HG03460 (cell line): ENCODE results near the gene SNTG2.

Experiments
- ATAC-seq: cut with Tn5 transposase; IDR thresholded peaks from one replicate; pipeline ENCODE4 v1.9.1; 2021; ENCODE audit not compliant: unreplicated experiment

The SNTG2 gene

DNA sequence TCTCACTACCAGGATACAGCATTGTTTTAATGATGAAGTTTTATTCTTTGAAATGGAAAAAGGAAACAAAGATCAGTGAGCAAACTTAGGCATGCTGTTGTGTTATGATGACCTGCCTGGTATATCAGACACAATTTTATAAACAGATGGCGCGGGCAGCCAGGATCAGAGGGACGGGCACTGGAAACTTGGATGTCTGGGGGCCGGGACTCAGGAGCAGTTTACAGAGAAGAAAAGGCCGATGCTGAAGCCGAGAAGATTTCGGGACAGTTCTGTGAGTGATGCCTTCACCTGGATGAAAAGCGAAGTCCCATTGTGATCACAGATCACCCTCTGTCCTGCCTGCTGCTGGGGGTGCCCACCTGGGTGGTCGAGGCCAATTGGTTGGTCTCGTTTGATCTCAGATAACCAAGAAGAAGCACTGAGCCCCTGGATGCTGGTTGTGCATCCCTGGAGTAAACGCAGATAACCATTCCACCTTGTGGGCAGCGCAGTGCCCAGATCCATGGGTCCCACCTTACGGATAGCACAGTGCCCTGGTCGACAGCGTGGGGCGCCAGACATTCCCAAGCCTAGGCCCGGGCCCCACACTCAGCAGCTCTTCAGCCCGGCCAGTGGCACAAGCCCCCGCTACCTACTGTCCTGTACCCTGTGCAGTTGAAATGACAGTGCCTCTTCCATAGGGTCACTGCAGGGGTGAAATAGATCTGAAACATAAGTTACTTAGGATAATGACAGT, 279.7 kb downstream of the SNTG2 start:
- ATAC-seq = no peak

- no peak for ATAC-seq
Observed at GRCh38 chr2:1231466-1232063, 280.9 kb downstream of the SNTG2 start.

DNA sequence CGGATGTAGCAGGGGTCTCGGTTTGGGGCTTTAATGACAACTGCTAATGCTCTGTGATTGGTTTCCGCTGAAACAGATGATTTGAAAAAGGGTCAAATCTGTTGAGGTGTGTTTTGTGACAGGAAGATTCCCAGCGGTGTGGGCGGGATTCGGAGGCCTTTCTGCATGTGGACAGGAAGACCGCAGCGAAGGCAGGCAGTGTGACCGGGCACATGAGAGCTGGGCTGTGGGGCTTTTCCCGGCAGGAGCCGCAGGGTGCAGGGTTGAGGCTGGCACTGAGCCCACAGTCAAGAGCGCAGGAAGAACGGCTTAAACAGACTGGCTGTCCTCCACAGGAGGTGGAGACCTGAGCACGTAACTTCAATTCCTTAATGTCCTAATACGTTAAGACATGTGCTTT, 282.6 kb downstream of the SNTG2 start:
- ATAC-seq = no peak

- ATAC-seq = no peak
Observed at GRCh38 chr2:1234731-1235308, 284.2 kb downstream of the SNTG2 start.

DNA sequence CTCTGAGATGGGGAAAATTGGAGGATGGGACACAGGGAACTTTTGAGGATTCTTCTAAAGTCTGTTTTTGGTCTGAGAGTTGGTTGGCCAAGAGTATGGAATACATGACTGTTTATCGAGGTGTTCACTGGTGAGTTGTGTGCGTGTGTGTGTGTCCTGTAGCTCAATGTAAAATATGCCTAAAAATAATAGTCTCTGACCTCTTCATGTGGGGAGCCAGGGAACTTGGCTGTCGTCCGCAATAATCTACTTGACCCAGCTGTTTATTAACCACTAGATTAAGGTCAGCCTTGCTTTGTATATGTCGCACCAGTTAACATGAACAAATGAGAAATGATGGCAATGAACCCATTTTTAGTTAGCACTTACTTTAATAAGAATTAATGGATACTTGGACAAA, 285.2 kb downstream of the SNTG2 start:
- ATAC-seq = no peak

DNA sequence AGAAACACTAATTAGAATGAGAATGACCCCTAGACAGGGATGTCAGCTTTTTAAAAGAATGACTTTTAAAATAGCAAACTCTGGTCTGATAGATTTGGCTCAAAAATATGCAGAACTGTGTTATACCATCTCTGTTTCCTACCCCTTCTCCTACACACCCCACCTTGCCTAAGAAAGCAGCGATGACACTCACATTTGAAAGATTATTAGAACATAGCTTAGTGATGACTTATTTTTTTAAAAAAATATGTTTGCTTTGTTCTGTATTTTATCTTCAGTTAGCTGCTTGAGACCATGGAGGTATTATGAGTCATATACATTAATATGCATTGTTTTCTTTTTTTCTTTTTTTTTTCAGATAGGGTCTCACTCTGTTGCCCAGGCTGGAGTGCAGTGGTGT, 286.0 kb downstream of the SNTG2 start:
- no peak for ATAC-seq

DNA sequence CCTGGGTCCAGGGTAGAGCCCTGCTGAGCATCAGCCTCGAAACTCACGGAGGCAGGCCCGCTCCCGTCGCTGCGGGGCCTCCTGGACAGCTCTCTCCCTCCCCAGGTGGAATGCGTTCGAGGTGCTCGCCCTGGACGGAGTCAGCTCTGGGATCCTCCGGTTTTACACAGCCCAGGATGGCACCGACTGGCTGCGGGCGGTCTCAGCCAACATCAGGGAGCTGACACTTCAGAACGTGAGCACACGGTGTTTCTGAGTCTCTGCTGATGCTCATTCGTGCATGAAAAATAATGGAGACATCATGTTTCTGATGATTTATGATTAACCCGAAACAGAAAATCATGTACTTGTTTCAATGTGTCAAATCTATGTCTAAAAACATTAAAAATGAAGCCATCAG, 287.1 kb downstream of the SNTG2 start:
- no peak for ATAC-seq

- ATAC-seq = no peak
Observed at GRCh38 chr2:1238598-1239138, 288.0 kb downstream of the SNTG2 start.

DNA sequence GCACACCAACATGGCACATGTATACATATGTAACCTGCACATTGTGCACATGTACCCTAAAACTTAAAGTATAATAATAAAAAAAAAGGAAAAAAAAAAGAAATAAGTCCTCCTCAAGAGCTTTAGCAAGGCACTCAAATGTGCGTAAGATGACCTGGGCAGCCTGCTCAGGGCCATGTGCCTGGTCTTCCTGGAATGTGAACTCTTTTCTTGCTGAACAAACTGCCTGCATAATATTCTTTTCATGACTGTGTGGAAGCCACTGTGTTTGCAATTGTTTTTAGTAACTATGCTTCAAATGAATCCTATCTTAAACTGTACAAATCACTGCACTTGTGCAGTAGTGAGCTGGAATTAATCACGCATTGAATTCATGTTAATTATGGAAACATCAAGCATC, 294.5 kb downstream of the SNTG2 start:
- ATAC-seq = no peak

GRCh38 chr2:1246239-1246638, 295.6 kb downstream of the SNTG2 start:
- ATAC-seq = no peak

- ATAC-seq = no peak
Observed at GRCh38 chr2:1246991-1247390, 296.3 kb downstream of the SNTG2 start.

DNA sequence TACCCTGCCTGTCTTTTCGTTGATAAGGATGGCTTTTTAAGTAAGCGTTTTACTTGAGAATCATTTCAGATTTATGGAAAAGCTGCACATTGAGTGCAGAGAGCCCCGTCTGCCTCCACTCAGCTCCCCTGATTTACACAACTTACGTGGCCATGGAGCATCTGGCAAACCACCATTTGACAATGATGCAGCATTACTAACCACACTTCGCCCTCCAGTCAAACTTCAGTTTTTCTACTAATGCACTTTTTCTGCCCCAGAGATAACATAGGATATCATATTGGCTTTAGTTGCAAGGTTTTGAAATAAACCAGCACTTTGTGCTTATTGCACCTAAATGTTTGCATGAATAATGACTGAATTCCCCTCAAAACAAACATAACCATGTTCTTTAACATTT, 297.5 kb downstream of the SNTG2 start:
- no peak for ATAC-seq

- ATAC-seq = no peak
Observed at GRCh38 chr2:1249897-1250687, 299.4 kb downstream of the SNTG2 start.

- no peak for ATAC-seq
Observed at GRCh38 chr2:1251520-1251919, 300.9 kb downstream of the SNTG2 start.

- ATAC-seq = no peak
Observed at GRCh38 chr2:1253629-1254028, 303.0 kb downstream of the SNTG2 start.

DNA sequence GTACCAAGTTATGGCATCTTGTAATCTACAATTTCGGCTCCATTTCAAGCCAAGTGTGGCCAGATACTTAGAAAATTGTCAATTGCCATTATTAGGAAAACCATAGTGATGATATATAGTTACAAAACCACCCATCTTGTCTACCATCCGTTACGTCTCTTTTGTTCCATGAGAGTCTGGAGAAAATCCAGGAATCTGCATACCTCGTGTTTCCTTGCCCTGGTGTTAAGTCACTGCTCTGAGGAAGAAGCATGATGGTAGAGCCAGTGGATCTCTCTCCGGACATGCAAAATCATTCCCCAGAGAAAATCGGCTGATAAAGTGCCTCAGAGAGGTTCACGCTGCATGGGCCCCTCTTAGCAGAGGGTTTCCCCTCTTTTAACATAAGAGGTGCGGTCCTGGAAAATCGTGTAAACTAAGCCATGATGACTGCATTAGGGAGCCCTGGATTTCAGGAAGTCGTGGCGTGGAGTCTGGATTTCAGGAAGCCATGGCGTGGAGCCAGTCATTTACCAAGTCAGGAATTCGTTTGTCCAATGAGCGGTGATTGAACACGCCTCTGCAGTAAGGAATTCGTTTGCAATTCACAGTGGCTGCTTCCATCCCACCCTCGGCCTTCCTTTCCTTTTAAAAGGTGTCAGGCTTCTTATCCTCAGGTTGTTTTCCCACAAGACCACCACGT, 304.2 kb downstream of the SNTG2 start:
- no peak for ATAC-seq

DNA sequence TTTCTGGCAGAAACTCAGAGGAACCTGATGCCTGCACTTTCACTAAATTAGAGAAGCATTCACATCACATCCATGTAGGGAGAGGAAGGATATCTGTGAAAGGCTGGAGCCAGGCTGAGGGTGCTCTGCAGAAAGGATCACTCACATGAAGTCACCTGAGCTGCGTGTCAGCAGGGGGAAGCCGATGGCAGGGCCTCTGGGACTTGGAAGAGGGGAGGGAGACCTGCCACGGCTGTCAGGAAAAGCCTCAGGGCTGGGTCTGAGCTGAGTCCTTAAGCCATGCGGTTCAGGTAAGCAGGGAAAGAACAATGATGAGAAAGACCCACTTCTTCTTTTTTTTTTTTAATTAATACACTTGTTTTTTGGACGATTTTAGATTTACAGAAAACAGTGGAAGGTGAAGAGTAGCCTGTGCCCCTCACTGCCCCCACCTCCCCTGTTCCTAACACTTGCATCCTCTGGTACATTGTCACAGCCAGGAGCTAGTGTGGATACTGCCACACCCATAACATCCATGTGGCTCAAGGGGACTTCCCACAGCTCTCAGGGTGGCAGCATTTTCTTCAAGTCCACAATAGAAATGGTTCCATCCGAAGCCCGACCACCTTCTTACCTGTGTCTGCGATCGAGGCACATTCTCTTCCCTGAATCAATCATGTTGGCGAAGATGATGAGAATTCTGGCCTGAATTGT, 306.1 kb downstream of the SNTG2 start:
- no peak for ATAC-seq

- ATAC-seq = no peak
Observed at GRCh38 chr2:1257334-1257733, 306.7 kb downstream of the SNTG2 start.

DNA sequence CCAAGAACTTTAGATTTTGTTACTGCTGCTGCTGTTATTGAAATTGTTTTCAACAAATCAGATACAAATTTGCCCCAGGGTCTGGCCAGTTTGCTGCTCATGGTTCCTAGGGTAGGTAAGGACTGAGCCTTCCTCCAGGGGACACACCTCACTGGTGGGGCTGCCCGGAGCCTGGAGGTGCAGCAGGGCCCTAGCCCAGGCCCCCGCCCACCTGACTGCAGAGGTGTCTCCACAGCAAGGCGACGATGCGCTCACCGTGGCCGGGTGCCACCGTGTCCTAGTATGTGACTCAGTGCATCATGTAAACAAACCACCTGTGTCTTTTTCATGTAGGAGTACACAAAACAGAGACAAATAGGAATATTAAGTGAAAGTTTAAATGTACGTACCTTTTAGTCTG, 309.1 kb downstream of the SNTG2 start:
- ATAC-seq = no peak

DNA sequence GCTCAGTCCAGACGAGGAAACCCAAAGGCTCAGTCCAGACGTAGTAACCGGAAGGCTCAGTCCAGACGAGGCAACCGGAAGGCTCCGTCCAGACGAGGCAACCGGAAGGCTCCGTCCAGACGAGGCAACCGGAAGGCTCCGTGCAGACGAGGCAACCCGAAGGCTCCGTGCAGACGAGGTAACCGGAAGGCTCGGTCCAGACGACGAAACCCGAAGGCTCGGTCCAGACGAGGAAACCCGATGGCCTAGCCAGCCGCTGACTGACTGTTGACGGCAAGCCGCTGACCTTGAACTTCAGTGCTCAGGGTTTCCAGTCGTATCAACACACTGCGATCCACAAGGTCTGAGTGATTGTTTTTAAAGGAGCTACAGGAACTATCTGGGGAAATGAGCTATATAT, 312.0 kb downstream of the SNTG2 start:
- no peak for ATAC-seq
